Astrocyte of the cerebellum (primary cell): ENCODE data around the gene ZDHHC12.

Experiments
- DNase-seq: peaks from one replicate; pipeline ENCODE4 v3.0.0-alpha.2; 2011; ENCODE audit warnings: low read depth
- H3K4me3 ChIP-seq: 2 replicates; pipeline ENCODE4 v1.5.1; 2011; ENCODE audit warnings: mild to moderate bottlenecking, low read depth, low read length, moderate library complexity
- in situ Hi-C: cut with HindIII; loops from 2 replicates; pipeline ENCODE4 v1.10.0; 2017; ENCODE audit warnings: low sequenced_read_pairs
- TF ChIP-seq, protein P1 (sequence below): IDR thresholded peaks from 2 replicates; pipeline ENCODE4 v1.5.1; 2012; ENCODE audit warnings: low read length, low read depth, moderate library complexity, mild to moderate bottlenecking; ENCODE audit errors: missing control alignments

ZDHHC12 gene

DNA sequence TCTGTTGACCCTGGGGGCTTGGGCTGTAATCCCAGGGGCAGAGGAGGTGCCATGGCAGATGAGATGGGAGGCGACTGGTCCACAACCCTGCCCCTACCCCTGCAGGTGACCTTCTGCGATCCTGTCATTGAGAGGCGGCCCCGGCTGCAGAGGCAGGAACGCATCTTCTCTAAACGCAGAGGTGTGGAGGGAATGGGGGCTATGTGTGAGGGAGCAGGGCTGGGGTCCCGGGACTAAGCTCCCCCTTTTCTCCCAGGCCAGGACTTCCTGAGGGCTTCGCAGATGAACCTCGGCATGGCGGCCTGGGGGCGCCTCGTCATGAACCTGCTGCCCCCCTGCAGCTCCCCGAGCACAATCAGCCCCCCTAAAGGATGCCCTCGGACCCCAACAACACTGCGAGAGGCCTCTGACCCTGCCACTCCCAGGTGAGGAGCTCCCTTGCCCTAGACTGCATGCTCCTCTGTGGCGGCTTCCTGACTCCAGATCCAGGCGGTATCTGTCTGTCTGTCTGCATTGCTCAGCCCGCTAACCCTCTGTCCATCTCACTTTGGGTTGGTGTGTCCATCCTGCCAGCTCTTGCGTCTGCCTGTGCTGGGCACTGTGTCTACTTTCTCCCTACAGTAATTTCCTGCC lies 9.9 kb downstream of the ZDHHC12 start:
- H3K4me3 ChIP-seq: no peak overlapping the region
- in situ Hi-C loops: no loop called here
- no peak for DNase-seq
- TF ChIP-seq, protein P1, sequence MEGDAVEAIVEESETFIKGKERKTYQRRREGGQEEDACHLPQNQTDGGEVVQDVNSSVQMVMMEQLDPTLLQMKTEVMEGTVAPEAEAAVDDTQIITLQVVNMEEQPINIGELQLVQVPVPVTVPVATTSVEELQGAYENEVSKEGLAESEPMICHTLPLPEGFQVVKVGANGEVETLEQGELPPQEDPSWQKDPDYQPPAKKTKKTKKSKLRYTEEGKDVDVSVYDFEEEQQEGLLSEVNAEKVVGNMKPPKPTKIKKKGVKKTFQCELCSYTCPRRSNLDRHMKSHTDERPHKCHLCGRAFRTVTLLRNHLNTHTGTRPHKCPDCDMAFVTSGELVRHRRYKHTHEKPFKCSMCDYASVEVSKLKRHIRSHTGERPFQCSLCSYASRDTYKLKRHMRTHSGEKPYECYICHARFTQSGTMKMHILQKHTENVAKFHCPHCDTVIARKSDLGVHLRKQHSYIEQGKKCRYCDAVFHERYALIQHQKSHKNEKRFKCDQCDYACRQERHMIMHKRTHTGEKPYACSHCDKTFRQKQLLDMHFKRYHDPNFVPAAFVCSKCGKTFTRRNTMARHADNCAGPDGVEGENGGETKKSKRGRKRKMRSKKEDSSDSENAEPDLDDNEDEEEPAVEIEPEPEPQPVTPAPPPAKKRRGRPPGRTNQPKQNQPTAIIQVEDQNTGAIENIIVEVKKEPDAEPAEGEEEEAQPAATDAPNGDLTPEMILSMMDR: no peak

DNA sequence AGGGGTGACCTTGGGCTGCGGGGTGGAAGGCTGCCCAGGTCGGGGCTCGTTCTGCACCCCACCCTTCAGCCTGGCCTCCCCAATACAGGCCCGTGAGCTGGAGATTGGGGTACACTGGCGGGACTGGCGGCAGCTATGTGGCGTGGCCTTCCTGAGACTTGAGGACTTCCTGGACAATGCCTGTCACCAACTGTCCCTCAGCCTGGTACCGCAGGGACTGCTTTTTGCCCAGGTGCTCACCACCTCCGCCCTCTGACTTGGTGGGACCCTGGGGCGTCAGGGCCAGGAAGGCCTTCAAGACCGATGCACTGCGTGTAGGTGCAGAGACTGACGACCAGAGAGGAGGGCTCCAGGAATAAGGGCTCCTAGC lies 10.5 kb downstream of the ZDHHC12 start:
- in situ Hi-C loops: no loop called here
- TF ChIP-seq, protein P1: no peak
- no peak overlapping the region for H3K4me3 ChIP-seq
- DNase-seq: no peak

DNA sequence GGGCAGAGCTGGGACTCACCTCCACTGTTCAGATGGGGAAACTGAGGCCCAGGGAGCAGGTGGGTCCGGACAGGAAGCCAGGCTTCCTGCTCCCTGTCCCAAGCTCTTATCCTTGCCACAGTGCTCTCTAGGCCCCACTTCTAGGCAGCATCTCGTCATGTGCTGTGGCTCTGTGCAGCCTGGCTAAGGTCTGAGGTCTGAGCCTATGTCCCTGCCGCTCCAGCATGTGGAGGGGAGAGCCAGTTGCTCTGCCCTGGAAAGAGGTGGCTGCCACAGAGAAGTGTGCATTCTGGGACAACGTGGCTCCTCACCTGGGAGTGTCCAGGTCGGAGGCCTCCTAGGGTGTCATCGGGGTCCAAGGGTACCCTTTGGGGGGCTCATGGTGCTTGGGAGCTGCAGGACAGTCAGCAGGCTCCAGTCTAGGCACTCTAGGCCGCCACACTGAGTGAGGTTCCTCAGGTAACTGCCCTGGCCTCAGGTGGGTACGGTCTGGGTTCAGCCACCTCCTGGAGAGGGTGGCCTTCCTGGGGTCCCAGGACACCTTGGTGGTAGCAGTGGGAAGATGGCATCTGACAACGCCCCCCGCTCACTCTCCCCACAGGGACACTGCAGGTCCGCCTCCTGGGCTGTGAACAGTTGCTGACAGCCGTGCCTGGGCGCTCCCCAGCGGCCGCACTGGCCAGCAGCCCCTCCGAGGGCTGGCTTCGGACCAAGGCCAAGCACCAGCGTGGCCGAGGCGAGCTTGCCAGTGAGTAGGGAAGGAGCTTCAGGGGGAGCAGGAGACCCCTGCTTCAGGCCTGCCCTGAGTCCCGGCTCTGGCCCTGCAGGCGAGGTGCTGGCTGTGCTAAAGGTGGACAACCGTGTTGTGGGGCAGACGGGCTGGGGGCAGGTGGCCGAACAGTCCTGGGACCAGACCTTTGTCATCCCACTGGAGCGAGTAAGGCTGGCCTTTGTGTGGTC lies 11.2 kb downstream of the ZDHHC12 start:
- DNase-seq: no peak
- TF ChIP-seq, protein P1: no peak
- no peak overlapping the region for H3K4me3 ChIP-seq
- in situ Hi-C loops: no loop called here

DNA sequence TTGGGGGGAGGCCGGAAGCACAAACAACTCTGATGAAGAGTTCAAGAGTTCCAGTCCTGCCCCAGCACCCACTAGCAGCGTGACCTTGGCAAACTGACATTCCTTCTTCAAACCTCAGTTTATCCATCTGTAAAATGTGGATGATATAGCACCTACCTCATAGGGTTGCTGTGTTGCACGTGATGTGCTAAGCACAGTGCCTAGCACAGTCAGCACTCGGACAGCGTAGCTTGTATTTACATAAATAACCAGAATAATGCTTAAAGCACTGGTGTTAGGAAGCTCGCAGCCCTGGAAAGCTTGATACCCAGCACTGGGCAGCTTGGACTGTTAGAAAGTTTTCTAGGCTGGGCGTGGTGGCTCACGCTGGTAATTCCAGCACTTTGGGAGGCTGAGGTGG lies 16.5 kb downstream of the ZDHHC12 start:
- no peak for DNase-seq
- in situ Hi-C loops: no loop called here
- TF ChIP-seq, protein P1: no peak
- no peak overlapping the region for H3K4me3 ChIP-seq

DNA sequence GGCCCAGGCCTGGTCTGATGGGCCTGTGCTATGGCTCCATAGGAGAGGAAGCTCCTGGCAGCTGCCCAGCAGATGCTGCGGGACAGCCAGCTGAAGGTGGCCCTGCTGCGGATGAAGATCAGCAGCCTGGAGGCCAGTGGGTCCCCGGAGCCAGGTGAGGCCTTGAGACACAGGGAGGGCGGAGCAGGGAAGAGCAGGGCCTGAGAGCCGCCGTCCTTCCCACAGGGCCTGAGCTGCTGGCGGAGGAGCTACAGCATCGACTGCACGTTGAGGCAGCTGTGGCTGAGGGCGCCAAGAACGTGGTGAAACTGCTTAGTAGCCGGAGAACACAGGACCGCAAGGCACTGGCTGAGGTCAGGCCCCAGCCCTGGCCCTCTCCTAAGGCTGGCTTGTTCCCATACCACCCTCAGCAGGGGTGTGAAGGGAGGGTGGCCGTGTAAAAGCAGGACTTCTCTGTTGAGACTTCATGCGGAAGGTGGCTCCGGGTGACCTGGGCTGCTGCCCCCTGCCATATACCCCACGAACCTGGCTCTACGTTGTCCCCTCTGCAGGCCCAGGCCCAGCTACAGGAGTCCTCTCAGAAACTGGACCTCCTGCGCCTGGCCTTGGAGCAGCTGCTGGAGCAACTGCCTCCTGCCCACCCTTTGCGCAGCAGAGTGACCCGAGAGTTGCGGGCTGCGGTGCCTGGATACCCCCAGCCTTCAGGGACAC lies 17.1 kb downstream of the ZDHHC12 start:
- TF ChIP-seq, protein P1: no peak
- H3K4me3 ChIP-seq: no peak overlapping the region
- in situ Hi-C loops: no loop called here
- DNase-seq: no peak

DNA sequence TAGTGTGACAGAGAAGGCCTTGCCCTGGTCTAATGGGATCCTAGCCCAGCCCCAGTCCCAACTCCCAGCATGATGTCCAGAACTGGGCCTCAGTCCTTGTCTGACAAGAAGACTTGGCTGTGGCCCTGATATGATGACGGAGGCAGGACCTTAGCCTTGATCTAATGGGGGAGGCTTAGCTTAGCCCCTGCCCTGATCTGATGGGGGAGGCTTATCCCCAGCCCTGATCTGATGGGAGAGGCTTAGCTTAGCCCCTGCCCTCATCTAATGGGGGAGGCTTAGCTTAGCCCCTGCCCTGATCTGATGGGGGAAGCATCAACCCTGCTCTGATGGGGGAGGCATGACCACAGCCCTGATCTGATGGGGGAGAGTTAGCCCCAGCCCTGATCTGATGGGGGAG lies 17.9 kb downstream of the ZDHHC12 start:
- in situ Hi-C loops: no loop called here
- DNase-seq: no peak
- TF ChIP-seq, protein P1: no peak
- no peak overlapping the region for H3K4me3 ChIP-seq
